HEK293 (cell line): ENCODE data around the gene SKIL.

Experiments used
- CTCF ChIP-seq: fragments of 450-650 bp; formaldehyde crosslinking; IDR thresholded peaks from 2 replicates; pipeline ENCODE4 v1.5.1; 2016; ENCODE audit warnings: missing biosample characterization, missing genetic modification characterization
- HOXA7 ChIP-seq: sonication (generic); formaldehyde crosslinking; IDR thresholded peaks from 2 replicates; pipeline ENCODE4 v1.8.1; 2022; ENCODE audit warnings: missing genetic modification reagents, borderline replicate concordance
- KLF16 ChIP-seq: fragments of 450-650 bp; formaldehyde crosslinking; IDR thresholded peaks from 2 replicates; pipeline ENCODE4 v1.5.1; 2017; ENCODE audit warnings: missing biosample characterization, missing genetic modification characterization
- MYNN ChIP-seq: fragments of 450-650 bp; formaldehyde crosslinking; IDR thresholded peaks from 2 replicates; pipeline ENCODE4 v1.5.1; 2016; ENCODE audit warnings: missing biosample characterization, missing genetic modification characterization, borderline replicate concordance
- PRDM1 ChIP-seq: fragments of 450-650 bp; formaldehyde crosslinking; IDR thresholded peaks from 2 replicates; pipeline ENCODE4; 2016; ENCODE audit warnings: missing biosample characterization, missing genetic modification characterization
- SP7 ChIP-seq: fragments of 450-650 bp; formaldehyde crosslinking; IDR thresholded peaks from 2 replicates; pipeline ENCODE4 v1.5.1; 2016; ENCODE audit warnings: missing biosample characterization, missing genetic modification characterization
- YY1 ChIP-seq: fragments of 450-650 bp; formaldehyde crosslinking; IDR thresholded peaks from 2 replicates; pipeline ENCODE4 v1.5.1; 2018; ENCODE audit warnings: missing biosample characterization, missing genetic modification characterization
- ZBTB11 ChIP-seq: fragments of 450-650 bp; formaldehyde crosslinking; conservative IDR thresholded peaks from 2 replicates; pipeline ENCODE4 v1.5.1; 2016; ENCODE audit warnings: low read depth, missing biosample characterization, missing genetic modification characterization
- ZNF266 ChIP-seq: fragments of 450-650 bp; formaldehyde crosslinking; IDR thresholded peaks from 2 replicates; pipeline ENCODE4 v1.5.1; 2016; ENCODE audit warnings: missing biosample characterization, missing genetic modification characterization, low read depth
- ZNF510 ChIP-seq: fragments of 450-650 bp; formaldehyde crosslinking; IDR thresholded peaks from 2 replicates; pipeline ENCODE4 v1.5.1; 2018; ENCODE audit warnings: mild to moderate bottlenecking, missing genetic modification characterization, missing biosample characterization; ENCODE audit not compliant: insufficient replicate concordance
- ZNF658 ChIP-seq: fragments of 450-650 bp; formaldehyde crosslinking; IDR thresholded peaks from 2 replicates; pipeline ENCODE4; 2016; ENCODE audit warnings: missing biosample characterization, missing genetic modification characterization
- ZNF670 ChIP-seq: fragments of 450-650 bp; formaldehyde crosslinking; IDR thresholded peaks from 2 replicates; pipeline ENCODE4 v1.5.1; 2016; ENCODE audit warnings: missing biosample characterization, missing genetic modification characterization, low read depth

GRCh38 chr3:170309046-170309445 is 48.5 kb upstream of the SKIL start:
- TF ChIP-seq CTCF, result no peak
- TF ChIP-seq ZBTB11 (tag by site-specific recombination), result no peak
- TF ChIP-seq ZNF658 (tag by site-specific recombination), result no peak
- TF ChIP-seq ZNF266 (tag by site-specific recombination), result no peak
- no peak for TF ChIP-seq MYNN (tag by site-specific recombination)
- TF ChIP-seq KLF16 (tag by site-specific recombination), result no peak
- no peak for TF ChIP-seq HOXA7 (CRISPR knock-in tag)
- no peak for TF ChIP-seq YY1 (tag by site-specific recombination)
- TF ChIP-seq ZNF670 (tag by site-specific recombination), result no peak
- TF ChIP-seq SP7 (tag by site-specific recombination), result no peak
- no peak for TF ChIP-seq ZNF510 (tag by site-specific recombination)
- TF ChIP-seq PRDM1 (tag by site-specific recombination), result no peak
